ENCODE data around the gene FXR2. TPM values are rescaled to one million over a fixed set of nuclear protein-coding genes. Genes with fewer than 3 reads are reported as not detected.

Gene FXR2
- total RNA-seq, 4 donors from 2014 or later = 12.2 to 35.0 (median 25.1) TPM

- no peak for TF ChIP-seq CTCF (IDR thresholded peaks at IDR 0.05; ENCODE audit: low read depth)
These were observed 53.6 kb downstream of the FXR2 start for GRCh38 chr17:7561028-7561575.

- no peak for TF ChIP-seq CTCF (IDR thresholded peaks at IDR 0.05; ENCODE audit: low read depth)
These were observed 54.3 kb downstream of the FXR2 start for GRCh38 chr17:7560172-7561027.

DNA sequence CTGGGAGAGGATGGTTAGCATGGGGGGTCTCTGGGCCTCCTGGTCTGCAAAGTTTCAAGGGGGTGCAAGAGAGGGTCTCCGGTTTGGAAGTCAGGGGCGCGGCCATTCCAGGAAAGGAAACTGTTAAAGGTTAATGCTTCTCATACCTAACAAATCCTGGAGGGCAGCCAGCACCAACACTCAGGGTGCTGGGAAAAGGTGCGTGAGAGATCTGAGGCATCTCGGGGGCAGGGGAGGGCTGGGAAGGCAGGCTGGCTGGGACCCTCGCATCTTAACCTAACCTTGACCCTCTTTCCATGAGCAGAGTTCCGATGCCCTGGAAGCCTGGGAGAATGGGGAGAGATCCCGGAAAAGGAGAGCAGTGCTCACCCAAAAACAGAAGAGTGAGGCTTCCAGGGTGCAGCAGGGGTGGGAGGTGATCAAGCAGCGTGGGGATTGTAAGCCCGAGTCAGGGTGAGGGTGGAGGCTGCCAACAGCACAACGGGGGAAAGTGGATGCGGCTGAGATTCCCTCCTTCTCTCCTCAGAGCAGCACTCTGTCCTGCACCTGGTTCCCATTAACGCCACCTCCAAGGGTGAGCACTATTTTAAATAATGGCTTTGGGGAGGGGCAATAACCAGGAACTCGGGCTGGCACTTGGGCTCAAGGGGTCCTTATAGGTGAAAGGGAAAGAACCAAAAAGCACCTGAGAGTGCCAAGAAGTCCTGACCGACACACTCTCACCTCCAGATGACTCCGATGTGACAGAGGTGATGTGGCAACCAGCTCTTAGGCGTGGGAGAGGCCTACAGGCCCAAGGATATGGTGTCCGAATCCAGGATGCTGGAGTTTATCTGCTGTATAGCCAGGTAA is 55.2 kb downstream of the FXR2 start:
- no peak for TF ChIP-seq CTCF (IDR thresholded peaks at IDR 0.05; ENCODE audit: low read depth)

- no peak for TF ChIP-seq CTCF (IDR thresholded peaks at IDR 0.05; ENCODE audit: low read depth)
These were observed 56.0 kb downstream of the FXR2 start, which contains the start of gene TNFSF13 for GRCh38 chr17:7558544-7559319. Gene TNFSF13, plus strand, starts transcription at chr17:7558750. Its CDS starts 290 bp downstream, at chr17:7559040.

GRCh38 chr17:7557775-7558543 is 56.7 kb downstream of the FXR2 start:
- TF ChIP-seq CTCF (IDR thresholded peaks at IDR 0.05; ENCODE audit: low read depth) = no peak

GRCh38 chr17:7557147-7557764 is 57.4 kb downstream of the FXR2 start:
- no peak for TF ChIP-seq CTCF (IDR thresholded peaks at IDR 0.05; ENCODE audit: low read depth)
